Pons (tissue), 1 donor: ENCODE results near the gene DNAH12.

Source experiments
- DNase-seq: peaks from one replicate; pipeline ENCODE4 v3.0.0-alpha.2; 2016; ENCODE audit warnings: low spot score

DNAH12 gene

GRCh38 chr3:57544181-57545125 lies at the start of gene DNAH12:
TSS of gene DNAH12 (minus strand) at chr3:57544344. CDS start at chr3:57542870, 1,474 bp downstream.
- peak; percentile 24 for DNase-seq

DNA sequence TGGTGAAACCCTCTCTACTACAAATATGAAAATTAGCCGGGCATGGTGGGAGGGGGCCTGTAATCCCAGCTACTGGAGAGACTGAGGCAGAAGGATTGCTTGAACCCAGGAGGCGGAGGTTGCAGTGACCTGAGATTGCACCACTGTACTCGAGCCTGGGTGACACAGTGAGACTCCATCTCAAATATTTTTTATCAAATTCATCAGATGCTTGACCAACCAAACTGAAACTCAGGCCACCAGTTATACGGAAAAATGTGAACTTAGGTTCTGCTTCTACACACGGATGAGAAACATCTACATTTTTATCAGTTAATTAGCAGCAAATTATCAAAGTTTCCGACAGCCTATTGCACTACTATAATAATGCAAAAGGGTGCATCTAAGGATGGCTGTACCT lies 48.2 kb upstream of the DNAH12 start:
- no peak for DNase-seq

GRCh38 chr3:57587905-57588304 lies 43.8 kb upstream of the DNAH12 start:
- no peak for DNase-seq

DNA sequence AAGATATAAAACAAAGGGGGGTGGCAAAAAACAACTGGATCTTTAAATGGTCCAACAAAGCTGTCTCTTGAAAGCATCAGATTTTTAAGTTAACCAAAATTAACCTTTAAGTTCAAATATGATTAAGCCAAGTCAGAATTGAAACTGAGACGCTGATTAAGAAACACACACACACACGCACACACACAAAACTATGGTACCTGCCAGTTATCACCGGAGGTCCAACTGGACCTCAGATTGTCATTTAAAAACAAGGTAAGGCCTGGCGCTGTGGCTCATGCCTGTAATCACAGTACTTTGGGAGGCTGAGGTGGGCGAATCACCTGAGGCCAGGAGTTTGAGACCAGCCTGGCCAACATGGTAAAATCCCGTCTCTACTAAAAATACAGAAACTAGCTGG lies 42.6 kb upstream of the DNAH12 start:
- DNase-seq = no peak

DNA sequence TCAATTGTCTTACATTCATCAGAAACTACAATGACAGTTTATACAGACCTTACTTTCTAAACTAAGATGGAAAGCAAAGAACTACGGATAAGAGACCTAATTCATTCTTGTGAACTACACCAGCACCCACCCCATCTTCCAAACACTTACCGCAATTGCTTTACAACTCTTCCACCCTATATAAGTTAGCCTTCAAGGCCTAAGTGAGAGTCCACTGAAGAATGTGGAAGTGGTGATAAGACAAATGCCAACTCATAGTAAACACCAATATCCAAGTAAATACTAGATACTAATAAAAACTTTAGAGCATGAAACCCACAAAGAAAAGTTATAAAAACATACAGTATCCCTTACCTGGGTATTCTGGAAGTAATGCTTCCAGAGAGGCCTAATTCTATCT lies 39.4 kb upstream of the DNAH12 start:
- DNase-seq = no peak

GRCh38 chr3:57582474-57583168 lies 38.5 kb upstream of the DNAH12 start:
- DNase-seq = no peak

DNA sequence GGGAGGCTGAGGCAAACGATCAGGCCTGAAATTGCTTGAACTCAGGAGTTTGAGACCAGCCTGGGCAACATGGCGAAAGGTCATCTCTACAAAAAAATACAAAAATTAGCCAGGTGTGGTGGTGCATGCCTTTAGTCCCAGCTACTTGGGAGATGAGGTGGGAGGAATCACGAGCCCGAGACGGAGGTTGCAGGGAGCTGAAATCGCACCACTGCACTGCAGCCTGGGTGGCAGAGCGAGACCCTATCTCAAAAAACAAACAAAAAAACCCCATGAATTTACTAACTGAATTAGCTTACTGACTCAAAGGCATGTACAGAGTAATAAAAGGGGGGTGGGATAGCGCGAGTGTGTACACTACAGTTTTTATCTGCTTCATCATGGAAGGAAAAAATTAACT lies 33.7 kb upstream of the DNAH12 start:
- no peak for DNase-seq

DNA sequence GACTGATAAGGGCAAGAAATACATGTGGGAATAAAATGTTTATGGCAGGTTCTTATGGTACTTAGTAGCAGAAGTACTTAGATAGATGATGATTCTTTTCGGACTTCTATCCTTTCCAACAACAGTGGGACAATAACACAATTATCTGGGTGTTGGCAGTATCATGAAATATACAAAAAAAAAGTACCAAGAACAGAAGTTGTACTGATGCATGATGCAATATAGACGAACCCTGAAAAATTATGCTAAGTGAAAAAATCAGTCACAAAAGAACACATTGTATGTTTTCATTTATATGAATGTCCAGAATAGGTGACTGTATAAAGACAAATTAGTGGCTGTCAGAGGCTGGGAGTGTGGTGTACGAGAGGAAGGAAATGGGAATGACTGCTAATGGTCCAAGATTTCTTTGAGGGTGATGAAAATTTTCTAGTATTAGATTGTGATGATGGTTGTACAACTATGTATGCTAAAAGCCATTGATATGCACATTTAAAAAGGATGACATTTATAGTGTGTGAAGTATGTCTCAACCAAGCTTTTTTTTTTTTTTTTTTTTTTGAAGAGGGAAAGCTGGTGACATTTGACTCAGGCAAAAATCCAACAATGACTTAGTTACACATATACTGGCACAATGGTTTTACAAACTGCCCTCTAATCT lies 32.0 kb upstream of the DNAH12 start:
- DNase-seq = peak; percentile 77

DNA sequence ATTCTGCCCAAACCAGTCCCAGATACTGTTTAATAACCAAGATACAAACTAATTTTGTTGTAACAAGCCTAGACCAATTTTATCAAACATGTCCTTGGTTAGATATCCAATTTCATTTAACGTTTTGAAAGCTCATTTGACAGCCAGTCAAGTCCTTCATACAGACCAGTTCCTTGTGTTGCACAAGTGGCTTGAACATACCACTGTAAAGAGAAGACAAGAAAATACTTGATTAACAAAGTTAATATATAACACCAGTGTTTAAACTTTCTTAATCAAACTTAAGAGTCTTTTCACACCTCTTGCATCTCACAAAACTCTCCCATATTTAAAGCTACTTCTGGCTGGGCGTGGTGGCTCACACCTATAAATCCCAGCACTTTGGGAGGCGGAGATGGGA lies 28.0 kb upstream of the DNAH12 start:
- no peak for DNase-seq

GRCh38 chr3:57570878-57571277 lies 26.7 kb upstream of the DNAH12 start:
- DNase-seq = no peak

- no peak for DNase-seq
Observed at GRCh38 chr3:57569859-57570450, 25.8 kb upstream of the DNAH12 start.

DNA sequence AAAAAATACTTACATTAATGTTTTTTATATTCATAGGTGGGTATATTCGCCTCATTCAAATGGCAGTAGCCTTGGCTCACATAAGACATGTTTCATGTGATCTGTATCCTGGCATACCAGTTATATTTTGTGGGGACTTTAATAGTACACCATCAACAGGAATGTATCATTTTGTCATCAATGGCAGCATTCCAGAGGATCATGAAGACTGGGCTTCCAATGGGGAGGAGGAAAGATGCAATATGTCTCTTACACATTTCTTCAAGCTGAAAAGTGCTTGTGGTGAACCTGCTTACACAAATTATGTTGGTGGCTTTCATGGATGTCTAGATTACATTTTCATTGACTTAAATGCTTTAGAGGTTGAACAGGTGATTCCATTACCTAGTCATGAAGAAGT lies 15.4 kb upstream of the DNAH12 start:
- DNase-seq = no peak

DNA sequence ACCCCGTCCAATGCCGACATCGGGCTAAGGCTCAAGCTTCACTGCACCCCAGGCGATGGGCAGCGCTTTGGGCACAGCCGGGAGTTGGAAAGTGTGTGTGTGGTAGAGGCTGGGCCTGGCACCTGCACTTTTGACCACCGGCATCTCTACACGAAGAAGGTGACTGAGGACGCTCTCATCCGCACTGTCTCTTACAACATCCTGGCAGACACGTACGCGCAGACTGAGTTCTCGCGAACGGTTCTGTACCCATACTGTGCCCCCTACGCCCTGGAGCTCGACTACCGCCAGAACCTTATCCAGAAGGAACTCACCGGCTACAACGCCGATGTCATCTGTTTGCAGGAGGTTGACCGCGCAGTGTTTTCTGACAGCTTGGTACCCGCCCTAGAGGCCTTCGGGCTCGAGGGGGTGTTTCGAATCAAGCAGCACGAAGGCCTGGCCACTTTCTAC lies 13.0 kb upstream of the DNAH12 start:
- no peak for DNase-seq

DNA sequence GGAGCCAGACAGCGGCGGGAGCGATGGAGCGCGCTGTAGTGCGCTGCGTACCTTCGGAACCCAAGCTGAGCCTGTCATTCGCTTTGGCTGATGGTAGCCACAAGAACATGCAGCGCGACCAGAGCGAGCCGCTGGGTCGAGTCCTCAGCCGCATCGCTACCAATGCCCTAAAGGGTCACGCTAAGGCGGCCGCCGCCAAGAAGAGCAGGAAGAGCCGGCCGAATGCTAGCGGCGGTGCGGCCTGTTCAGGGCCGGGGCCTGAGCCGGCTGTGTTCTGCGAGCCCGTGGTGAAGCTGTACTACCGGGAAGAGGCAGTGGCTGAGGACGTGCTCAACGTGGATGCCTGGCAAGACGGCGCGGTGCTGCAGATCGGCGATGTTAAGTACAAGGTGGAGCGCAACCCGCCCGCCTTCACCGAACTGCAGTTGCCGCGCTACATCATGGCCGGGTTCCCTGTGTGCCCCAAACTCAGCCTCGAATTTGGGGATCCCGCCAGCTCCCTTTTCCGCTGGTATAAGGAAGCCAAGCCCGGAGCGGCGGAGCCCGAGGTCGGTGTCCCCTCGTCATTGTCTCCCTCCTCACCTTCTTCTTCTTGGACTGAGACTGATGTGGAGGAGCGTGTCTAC lies 12.4 kb upstream of the DNAH12 start:
- DNase-seq = no peak

GRCh38 chr3:57555738-57556458 lies 11.8 kb upstream of the DNAH12 start, which contains the start of gene PDE12:
TSS of gene PDE12 (plus strand) at chr3:57556274. CDS start at chr3:57556380, 106 bp downstream.
- peak; percentile 94 for DNase-seq

- no peak for DNase-seq
Observed at GRCh38 chr3:57555306-57555705, 11.2 kb upstream of the DNAH12 start.

DNA sequence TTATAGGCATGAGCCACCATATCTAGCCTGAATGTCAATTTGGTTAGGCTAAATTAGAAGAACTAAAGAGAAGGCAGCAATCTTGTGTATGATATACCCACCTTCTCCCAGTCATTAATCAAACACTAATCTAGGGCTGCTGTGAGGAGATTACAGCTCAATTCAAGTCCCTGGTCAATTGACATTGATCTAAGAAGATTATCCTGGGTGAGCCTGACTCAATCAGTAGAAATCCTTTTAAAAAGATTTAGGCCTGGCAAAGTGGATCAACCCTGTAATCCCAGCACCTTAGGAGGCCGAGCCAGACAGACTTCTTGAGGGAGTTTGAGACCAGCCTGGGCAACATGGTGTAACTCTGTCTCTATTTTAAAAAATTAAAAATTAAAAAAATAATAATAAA lies 2.5 kb upstream of the DNAH12 start:
- no peak for DNase-seq

GRCh38 chr3:57545636-57546268 lies 1.6 kb upstream of the DNAH12 start:
- peak; percentile 76 for DNase-seq

- DNase-seq = no peak
Observed at GRCh38 chr3:57538465-57538864, 5.7 kb downstream of the DNAH12 start.

- no peak for DNase-seq
Observed at GRCh38 chr3:57530071-57530608, 14.0 kb downstream of the DNAH12 start.
